ENCODE data around the gene SHISA6. TPM values are rescaled to one million over a fixed set of nuclear protein-coding genes. Genes with fewer than 3 reads are reported as not detected.

SHISA6 gene
- total RNA-seq, 1 donor from 2014 or later, result not detected

- Histone ChIP-seq H3K4me3 (ENCODE audit: insufficient read depth, low read depth, low read length) (no peak overlapping the region), H3K36me3 (ENCODE audit: insufficient read depth, low read length) (no peaks in the 10 kb centered on the region), H3K27me3 (ENCODE audit: insufficient read depth, low read length) (no peaks in the 10 kb centered on the region), H3K9me3 (ENCODE audit: insufficient read depth, low read depth, low read length) (peaks cover 15% of the 10 kb centered on the region), H3K4me1 (ENCODE audit: insufficient read depth, low read length) (no peaks in the 10 kb centered on the region), H2AFZ (ENCODE audit: low read depth, low read length) (no peak overlapping the region), H3K9ac (ENCODE audit: low read length) (no peak overlapping the region), H3K79me2 (ENCODE audit: insufficient read depth, low read length) (no peaks in the 10 kb centered on the region), H4K20me1 (ENCODE audit: insufficient read depth, low read length) (no peaks in the 10 kb centered on the region), H3K27ac (ENCODE audit: low read depth, low read length) (no peak overlapping the region), H3K4me2 (ENCODE audit: low read length) (no peak overlapping the region)
- H3K4me3 Mint-ChIP-seq (ENCODE audit: unreplicated experiment), result no peak overlapping the region
- no peaks in the 10 kb centered on the region for H3K36me3 Mint-ChIP-seq (ENCODE audit: low read depth, unreplicated experiment)
- no peaks in the 10 kb centered on the region for H3K4me1 Mint-ChIP-seq (ENCODE audit: low read depth, unreplicated experiment)
- no peak for TF ChIP-seq CTCF (IDR thresholded peaks at IDR 0.05; ENCODE audit: insufficient read depth, low read depth, low read length)
- TF ChIP-seq EZH2 (IDR thresholded peaks at IDR 0.05; ENCODE audit: insufficient read depth, low read length), result no peak
- no peaks in the 10 kb centered on the region for H3K27me3 Mint-ChIP-seq (ENCODE audit: low read depth, unreplicated experiment)
- DNase-seq (ENCODE audit: low read depth) (no peak), FAIRE-seq (no peak)
- no peak overlapping the region for H3K27ac Mint-ChIP-seq (ENCODE audit: unreplicated experiment)
- no peaks in the 10 kb centered on the region for H3K9me3 Mint-ChIP-seq (ENCODE audit: unreplicated experiment)
Measured at GRCh38 chr17:11204991-11205390, 36.0 kb upstream of the SHISA6 start.

- no peak for TF ChIP-seq EZH2 (IDR thresholded peaks at IDR 0.05; ENCODE audit: insufficient read depth, low read length)
- no peaks in the 10 kb centered on the region for H3K27me3 Mint-ChIP-seq (ENCODE audit: low read depth, unreplicated experiment)
- Histone ChIP-seq H4K20me1 (ENCODE audit: insufficient read depth, low read length) (no peaks in the 10 kb centered on the region), H3K27ac (ENCODE audit: low read depth, low read length) (no peak overlapping the region), H3K27me3 (ENCODE audit: insufficient read depth, low read length) (no peaks in the 10 kb centered on the region), H3K4me1 (ENCODE audit: insufficient read depth, low read length) (no peaks in the 10 kb centered on the region), H3K4me2 (ENCODE audit: low read length) (no peak overlapping the region), H3K9ac (ENCODE audit: low read length) (no peak overlapping the region), H3K4me3 (ENCODE audit: insufficient read depth, low read depth, low read length) (no peak overlapping the region), H2AFZ (ENCODE audit: low read depth, low read length) (no peak overlapping the region), H3K79me2 (ENCODE audit: insufficient read depth, low read length) (no peaks in the 10 kb centered on the region), H3K36me3 (ENCODE audit: insufficient read depth, low read length) (no peaks in the 10 kb centered on the region), H3K9me3 (ENCODE audit: insufficient read depth, low read depth, low read length) (peaks cover 15% of the 10 kb centered on the region)
- DNase-seq (ENCODE audit: low read depth), result no peak
- no peak for FAIRE-seq
- H3K27ac Mint-ChIP-seq (ENCODE audit: unreplicated experiment), result no peak overlapping the region
- no peaks in the 10 kb centered on the region for H3K9me3 Mint-ChIP-seq (ENCODE audit: unreplicated experiment)
- H3K36me3 Mint-ChIP-seq (ENCODE audit: low read depth, unreplicated experiment), result no peaks in the 10 kb centered on the region
- no peaks in the 10 kb centered on the region for H3K4me1 Mint-ChIP-seq (ENCODE audit: low read depth, unreplicated experiment)
- no peak overlapping the region for H3K4me3 Mint-ChIP-seq (ENCODE audit: unreplicated experiment)
Measured at GRCh38 chr17:11205659-11206058, 35.4 kb upstream of the SHISA6 start.

GRCh38 chr17:11209906-11210305 lies 31.1 kb upstream of the SHISA6 start:
- no peak overlapping the region for H3K4me2 ChIP-seq (ENCODE audit: low read length)
- H3K79me2 ChIP-seq (ENCODE audit: insufficient read depth, low read length), result no peaks in the 10 kb centered on the region
- peaks cover 11% of the 10 kb centered on the region for H3K9me3 ChIP-seq (ENCODE audit: insufficient read depth, low read depth, low read length)
- no peaks in the 10 kb centered on the region for H3K27me3 ChIP-seq (ENCODE audit: insufficient read depth, low read length)
- no peak for TF ChIP-seq CTCF (IDR thresholded peaks at IDR 0.05; ENCODE audit: insufficient read depth, low read depth, low read length)
- no peak for TF ChIP-seq EZH2 (IDR thresholded peaks at IDR 0.05; ENCODE audit: insufficient read depth, low read length)
- H3K9ac ChIP-seq (ENCODE audit: low read length), result no peak overlapping the region
- H3K9me3 Mint-ChIP-seq (ENCODE audit: unreplicated experiment), result peaks cover 3% of the 10 kb centered on the region
- H3K36me3 ChIP-seq (ENCODE audit: insufficient read depth, low read length), result no peaks in the 10 kb centered on the region
- no peaks in the 10 kb centered on the region for H3K36me3 Mint-ChIP-seq (ENCODE audit: low read depth, unreplicated experiment)
- FAIRE-seq (no peak), DNase-seq (ENCODE audit: low read depth) (no peak)
- no peaks in the 10 kb centered on the region for H3K4me1 ChIP-seq (ENCODE audit: insufficient read depth, low read length)
- no peaks in the 10 kb centered on the region for H3K4me1 Mint-ChIP-seq (ENCODE audit: low read depth, unreplicated experiment)
- no peaks in the 10 kb centered on the region for H3K27me3 Mint-ChIP-seq (ENCODE audit: low read depth, unreplicated experiment)
- H4K20me1 ChIP-seq (ENCODE audit: insufficient read depth, low read length), result no peaks in the 10 kb centered on the region
- no peak overlapping the region for H3K4me3 Mint-ChIP-seq (ENCODE audit: unreplicated experiment)
- H3K4me3 ChIP-seq (ENCODE audit: insufficient read depth, low read depth, low read length), result no peak overlapping the region
- H3K27ac Mint-ChIP-seq (ENCODE audit: unreplicated experiment), result no peak overlapping the region
- no peak overlapping the region for H2AFZ ChIP-seq (ENCODE audit: low read depth, low read length)
- no peak overlapping the region for H3K27ac ChIP-seq (ENCODE audit: low read depth, low read length)

Measured in astrocyte (in vitro differentiated cells and primary cell).